ENCODE data around the gene ANKRD13C. TPM values are rescaled to one million over a fixed set of nuclear protein-coding genes. Genes with fewer than 3 reads are reported as not detected.

Gene ANKRD13C
- total and polyA plus RNA-seq, 2 of the 4 experiments (the other 2 are of a cell fraction), result 8.3 to 10.9 TPM

DNA sequence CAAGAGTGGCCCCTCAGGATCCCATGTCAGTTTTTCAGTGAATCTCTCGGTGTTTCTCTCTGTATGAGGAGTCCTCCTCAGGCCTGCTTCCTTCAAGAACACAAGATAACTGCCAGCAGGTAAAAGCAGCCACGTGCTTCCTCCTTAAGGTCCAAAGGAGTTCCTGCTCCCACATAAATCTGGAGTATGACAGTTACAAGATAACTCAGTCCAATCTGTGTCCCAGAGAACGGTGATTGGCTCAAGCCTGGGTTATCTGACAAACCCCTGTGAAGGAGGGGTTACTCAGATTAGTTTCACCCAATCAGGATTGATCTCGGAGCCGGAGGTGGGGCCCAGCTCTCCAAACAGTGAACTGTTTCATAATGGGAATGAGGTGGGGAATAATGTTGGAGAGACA lies 5.8 kb upstream of the ANKRD13C start:
- no CpG with 5 or more reads among the region's 5 CpGs for WGBS, 2 experiments (ENCODE audit: extremely low coverage in 2 of 2, insufficient read length in 1 of 2)
- Histone ChIP-seq H3K36me3 (ENCODE audit: control insufficient read depth, insufficient read depth, low read length) (peaks cover 2% of the 10 kb centered on the region; the same call in 1 of the 2 replicates), H2AFZ (replicated peaks; ENCODE audit: low read length, poor library complexity) (no peak overlapping the region), H3K14ac (replicated peaks; ENCODE audit: low read depth, low read length) (no peak overlapping the region), H2BK120ac (ENCODE audit: low read depth, low read length) (no peak overlapping the region), H3K79me1 (ENCODE audit: low read depth in 1 of 2, low read length in 2 of 2) (peaks cover 4 to 7% of the 10 kb centered on the region in 2 experiments; a peak in 3 of 4 replicates), H3K4me1 (ENCODE audit: control insufficient read depth, insufficient read depth, low read length) (no peaks in the 10 kb centered on the region), H3K4ac (ENCODE audit: low read depth, low read length) (no peak overlapping the region), H3K4me3 (ENCODE audit: insufficient read depth, low read depth, low read length) (no peak overlapping the region), H4K20me1 (ENCODE audit: insufficient read depth, low read length) (no peaks in the 10 kb centered on the region), H3K9me1 (ENCODE audit: insufficient read depth, low read length) (no peaks in the 10 kb centered on the region), H4K5ac (ENCODE audit: low read depth, low read length) (no peak overlapping the region), H2AK5ac (ENCODE audit: low read depth, low read length) (no peak overlapping the region), H2BK15ac (ENCODE audit: low read depth, low read length) (no peak overlapping the region), H3K4me2 (ENCODE audit: low read depth, low read length) (no peak overlapping the region), H3K56ac (ENCODE audit: extremely low read depth, insufficient read depth, low read length) (no peak overlapping the region), H4K8ac (ENCODE audit: low read depth in 2 of 2, low read length in 2 of 2) (no peak overlapping the region), H4K91ac (ENCODE audit: insufficient read depth, low read depth, low read length) (no peak overlapping the region), H3K18ac (ENCODE audit: low read depth, low read length) (no peak overlapping the region), H3K23ac (ENCODE audit: low read depth, low read length) (no peak overlapping the region), H2AK9ac (replicated peaks; ENCODE audit: low read depth, low read length, poor library complexity) (no peak overlapping the region), H3K9me3 (ENCODE audit: control insufficient read depth, insufficient read depth, low read length) (no peaks in the 10 kb centered on the region), H2BK5ac (ENCODE audit: low read depth, low read length, poor library complexity, severe bottlenecking) (no peak overlapping the region), H3K27ac (ENCODE audit: insufficient read depth, low read length) (no peak overlapping the region), H2BK20ac (ENCODE audit: low read depth, low read length) (no peak overlapping the region), H3K9ac (ENCODE audit: low read depth, low read length) (no peak overlapping the region), H3K27me3 (ENCODE audit: control insufficient read depth, insufficient read depth, low read length) (no peaks in the 10 kb centered on the region)
- TF ChIP-seq BHLHE40 (IDR thresholded peaks at IDR 0.05; ENCODE audit: low read depth, low read length), result no peak
- no peak for TF ChIP-seq RCOR1 (IDR thresholded peaks at IDR 0.05; ENCODE audit: insufficient replicate concordance, low read length)
- no peak for TF ChIP-seq CHD1 (IDR thresholded peaks at IDR 0.05; ENCODE audit: low read depth, low read length)
- TF ChIP-seq, protein P1, sequence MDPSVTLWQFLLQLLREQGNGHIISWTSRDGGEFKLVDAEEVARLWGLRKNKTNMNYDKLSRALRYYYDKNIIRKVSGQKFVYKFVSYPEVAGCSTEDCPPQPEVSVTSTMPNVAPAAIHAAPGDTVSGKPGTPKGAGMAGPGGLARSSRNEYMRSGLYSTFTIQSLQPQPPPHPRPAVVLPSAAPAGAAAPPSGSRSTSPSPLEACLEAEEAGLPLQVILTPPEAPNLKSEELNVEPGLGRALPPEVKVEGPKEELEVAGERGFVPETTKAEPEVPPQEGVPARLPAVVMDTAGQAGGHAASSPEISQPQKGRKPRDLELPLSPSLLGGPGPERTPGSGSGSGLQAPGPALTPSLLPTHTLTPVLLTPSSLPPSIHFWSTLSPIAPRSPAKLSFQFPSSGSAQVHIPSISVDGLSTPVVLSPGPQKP (IDR thresholded peaks at IDR 0.05; ENCODE audit: borderline replicate concordance, low read depth, low read length), result no peak
- TF ChIP-seq POLR2A (IDR thresholded peaks at IDR 0.05; ENCODE audit: low read depth, low read length), result no peak
- TF ChIP-seq NFE2L2 (IDR thresholded peaks at IDR 0.05; ENCODE audit: low read depth, low read length), result no peak
- no peak for TF ChIP-seq MAZ (IDR thresholded peaks at IDR 0.05; ENCODE audit: borderline replicate concordance, low read depth, low read length)
- TF ChIP-seq RFX5 (IDR thresholded peaks at IDR 0.05; ENCODE audit: low read depth, low read length), result no peak
- no peak for TF ChIP-seq RAD21 (IDR thresholded peaks at IDR 0.05; ENCODE audit: low read length)
- TF ChIP-seq MAFK (IDR thresholded peaks at IDR 0.05; ENCODE audit: low read depth, low read length), result no peak
- TF ChIP-seq SMC3 (IDR thresholded peaks at IDR 0.05; ENCODE audit: low read depth, low read length), result no peak
- TF ChIP-seq CEBPB (IDR thresholded peaks at IDR 0.05; ENCODE audit: low read depth, low read length), result no peak
- TF ChIP-seq, protein P2, sequence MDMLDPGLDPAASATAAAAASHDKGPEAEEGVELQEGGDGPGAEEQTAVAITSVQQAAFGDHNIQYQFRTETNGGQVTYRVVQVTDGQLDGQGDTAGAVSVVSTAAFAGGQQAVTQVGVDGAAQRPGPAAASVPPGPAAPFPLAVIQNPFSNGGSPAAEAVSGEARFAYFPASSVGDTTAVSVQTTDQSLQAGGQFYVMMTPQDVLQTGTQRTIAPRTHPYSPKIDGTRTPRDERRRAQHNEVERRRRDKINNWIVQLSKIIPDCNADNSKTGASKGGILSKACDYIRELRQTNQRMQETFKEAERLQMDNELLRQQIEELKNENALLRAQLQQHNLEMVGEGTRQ (IDR thresholded peaks at IDR 0.05; ENCODE audit: low read depth, low read length), result no peak
- no peak for TF ChIP-seq FOS (IDR thresholded peaks at IDR 0.05; ENCODE audit: low read depth, low read length)
- TF ChIP-seq, protein P3, sequence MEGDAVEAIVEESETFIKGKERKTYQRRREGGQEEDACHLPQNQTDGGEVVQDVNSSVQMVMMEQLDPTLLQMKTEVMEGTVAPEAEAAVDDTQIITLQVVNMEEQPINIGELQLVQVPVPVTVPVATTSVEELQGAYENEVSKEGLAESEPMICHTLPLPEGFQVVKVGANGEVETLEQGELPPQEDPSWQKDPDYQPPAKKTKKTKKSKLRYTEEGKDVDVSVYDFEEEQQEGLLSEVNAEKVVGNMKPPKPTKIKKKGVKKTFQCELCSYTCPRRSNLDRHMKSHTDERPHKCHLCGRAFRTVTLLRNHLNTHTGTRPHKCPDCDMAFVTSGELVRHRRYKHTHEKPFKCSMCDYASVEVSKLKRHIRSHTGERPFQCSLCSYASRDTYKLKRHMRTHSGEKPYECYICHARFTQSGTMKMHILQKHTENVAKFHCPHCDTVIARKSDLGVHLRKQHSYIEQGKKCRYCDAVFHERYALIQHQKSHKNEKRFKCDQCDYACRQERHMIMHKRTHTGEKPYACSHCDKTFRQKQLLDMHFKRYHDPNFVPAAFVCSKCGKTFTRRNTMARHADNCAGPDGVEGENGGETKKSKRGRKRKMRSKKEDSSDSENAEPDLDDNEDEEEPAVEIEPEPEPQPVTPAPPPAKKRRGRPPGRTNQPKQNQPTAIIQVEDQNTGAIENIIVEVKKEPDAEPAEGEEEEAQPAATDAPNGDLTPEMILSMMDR (conservative IDR thresholded peaks at IDR 0.05; ENCODE audit: low read depth, low read length), result no peak
- no peak for TF ChIP-seq MXI1 (IDR thresholded peaks at IDR 0.05; ENCODE audit: borderline replicate concordance, low read depth, low read length)
- POLR2A ChIA-PET (ENCODE audit: unreplicated experiment), result no interaction called here
- in situ Hi-C loops (cut with MboI; ENCODE audit: low sequenced_read_pairs) (no loop called here), intact Hi-C loops (cut with micrococcal nuclease) (no loop called here), dilution Hi-C loops (cut with HindIII; ENCODE audit: low sequenced_read_pairs, unreplicated experiment) (no loop called here)
- CTCF ChIA-PET, result no interaction called here
- DNase-seq, result no peak
- no peak for ATAC-seq (ENCODE audit: low read depth)
- no TSS peak for BruUV-seq (replicated peaks)
